Uterus (tissue), 4 donors: ENCODE measurements around the gene ZP1. TPM values are rescaled to one million over a fixed set of nuclear protein-coding genes. Genes with fewer than 3 reads are reported as not detected.
A peak's percentile ranks its signal among the peaks of the same experiment; 100 is the strongest.

Experiments used
- DNase-seq, 2 donors: peaks; one replicate each; pipeline ENCODE4 v3.0.0-alpha.2; 2019 to 2020
- H3K27ac ChIP-seq, 2 donors: fragments of 200-600 bp; sonication (generic); 1 replicate in 1 of 2; 2 replicates in 1 of 2; pipeline ENCODE4 v1.5.1; 2016 to 2018
- H3K27me3 ChIP-seq, 2 donors: fragments of 200-600 bp; sonication (generic); one replicate each; pipeline ENCODE4 v1.5.1; 2018 to 2019; ENCODE audit warnings: control low read depth in 1 of 2
- H3K36me3 ChIP-seq, 2 donors: fragments of 200-600 bp; sonication (generic); one replicate each; pipeline ENCODE4 v1.5.1; 2019; ENCODE audit warnings: control low read depth in 1 of 2
- H3K4me1 ChIP-seq, 2 donors: fragments of 200-600 bp; sonication (generic); one replicate each; pipeline ENCODE4 v1.5.1; 2018 to 2019; ENCODE audit warnings: control low read depth in 1 of 2
- H3K4me3 ChIP-seq, 2 donors: fragments of 200-600 bp; sonication (generic); 1 replicate in 1 of 2; 2 replicates in 1 of 2; pipeline ENCODE4 v1.5.1; 2018 to 2019; ENCODE audit warnings: mild to moderate bottlenecking in 1 of 2
- H3K9me3 ChIP-seq, 2 donors: fragments of 200-600 bp; sonication (generic); one replicate each; pipeline ENCODE4 v1.5.1; 2019; ENCODE audit warnings: control low read depth in 1 of 2
- POLR2A ChIP-seq, 2 donors: fragments of 450-650 bp; IDR thresholded peaks; one replicate each; pipeline ENCODE4 v1.6.1; 2016; ENCODE audit warnings: antibody characterized with exemption in 2 of 2, mild to moderate bottlenecking in 1 of 2, moderate library complexity in 1 of 2
- intact Hi-C: fragments of 100-400 bp; cut with DNase I; formaldehyde crosslinking; loops from one replicate; pipeline ENCODE4 v1.15.1; 2023; ENCODE audit warnings: low total_unique reads
- total RNA-seq, 4 donors: library from RNA; depleted of rRNA in 3 of 4; stranded (reverse); fragments of >200 nt in 3 of 4; gene quantifications; one replicate each; pipeline versions ENCODE4 v1.1.0 to v1.2.4, GENCODE V29; 2014 to 2023
- TF ChIP-seq, protein P1 (sequence below), 4 experiments: fragments of 200-600 bp in 2 of 4; fragments of 450-650 bp in 2 of 4; sonication (generic) in 2 of 4; IDR thresholded peaks; one replicate each; pipeline ENCODE4 v1.5.1; 2016 to 2019; ENCODE audit warnings: antibody characterized with exemption in 4 of 4, mild to moderate bottlenecking in 2 of 4, moderate library complexity in 1 of 4
- donor health status: DM: yes; HTN: yes; CAD: no.

The ZP1 gene
- total RNA-seq, 4 donors from 2014 or later: not detected

DNA sequence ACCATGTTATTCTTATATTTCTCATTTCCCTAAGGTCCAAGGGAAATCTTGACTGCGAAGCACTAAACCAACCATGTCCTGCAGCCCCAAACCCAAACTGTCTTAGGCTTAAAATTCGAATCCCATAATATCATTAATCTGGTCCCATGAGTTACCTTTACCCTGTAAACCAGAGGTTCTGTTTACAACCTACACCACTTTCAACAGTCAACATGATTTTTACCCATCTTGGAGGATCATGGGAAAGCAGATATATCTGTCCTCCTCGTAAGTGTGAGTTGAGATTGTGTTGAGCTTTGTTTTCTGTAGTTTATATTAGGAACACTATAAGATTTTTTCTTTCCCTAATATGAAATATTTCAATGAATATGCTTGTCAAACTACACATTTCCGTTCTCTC, 32.6 kb downstream of the ZP1 start:
- TF ChIP-seq POLR2A (IDR thresholded peaks at IDR 0.05): no peak
- H3K4me1 ChIP-seq: peaks cover 5% of the 10 kb centered on the region in 2 donors
- H3K9me3 ChIP-seq: no peaks in the 10 kb centered on the region
- no peaks in the 10 kb centered on the region for H3K36me3 ChIP-seq
- intact Hi-C loops: no loop called here
- DNase-seq: no peak
- no peak overlapping the region for H3K27ac ChIP-seq
- no peak overlapping the region for H3K4me3 ChIP-seq
- no peaks in the 10 kb centered on the region for H3K27me3 ChIP-seq

DNA sequence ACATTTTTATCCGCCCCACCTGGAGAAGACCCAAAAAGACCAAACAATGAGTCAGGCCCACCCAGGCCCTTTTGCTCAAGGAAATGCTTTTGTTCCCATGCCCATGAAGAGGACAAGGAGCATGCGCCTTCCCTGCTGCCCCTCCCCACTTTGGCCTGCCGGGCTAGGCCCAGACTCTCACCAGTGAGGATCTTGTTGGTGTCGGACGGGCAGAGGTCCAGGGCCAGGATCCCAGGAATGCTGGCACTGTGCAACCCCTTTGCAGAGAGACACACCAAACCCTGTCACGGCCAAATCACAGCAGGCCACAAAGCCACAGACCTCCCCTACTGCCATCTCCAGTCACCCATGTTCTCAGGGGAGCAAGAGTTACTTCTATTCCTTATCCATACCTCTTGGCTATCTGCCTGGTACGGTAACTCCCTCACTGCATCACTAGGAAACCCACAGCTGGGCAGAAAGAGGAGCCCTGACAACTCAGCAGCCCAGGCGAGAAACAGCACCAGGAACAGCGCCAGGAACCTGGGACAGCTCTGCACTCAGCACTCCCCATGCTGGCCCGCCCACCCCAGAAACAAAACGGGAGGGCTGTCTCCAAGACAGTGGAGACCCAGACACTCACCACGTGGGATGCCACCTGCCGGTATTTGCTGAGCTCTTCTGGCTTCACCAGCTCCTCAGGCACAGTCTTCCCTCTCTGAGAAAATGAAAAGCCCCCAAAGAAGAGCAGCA, 33.5 kb downstream of the ZP1 start:
- intact Hi-C loops: no loop called here
- Histone ChIP-seq H3K36me3 (no peaks in the 10 kb centered on the region), H3K4me3 (no peak overlapping the region), H3K9me3 (no peaks in the 10 kb centered on the region), H3K4me1 (peaks cover 12 to 13% of the 10 kb centered on the region in 2 donors), H3K27ac (no peak overlapping the region), H3K27me3 (no peaks in the 10 kb centered on the region)
- TF ChIP-seq POLR2A (IDR thresholded peaks at IDR 0.05): no peak
- TF ChIP-seq, protein P1, sequence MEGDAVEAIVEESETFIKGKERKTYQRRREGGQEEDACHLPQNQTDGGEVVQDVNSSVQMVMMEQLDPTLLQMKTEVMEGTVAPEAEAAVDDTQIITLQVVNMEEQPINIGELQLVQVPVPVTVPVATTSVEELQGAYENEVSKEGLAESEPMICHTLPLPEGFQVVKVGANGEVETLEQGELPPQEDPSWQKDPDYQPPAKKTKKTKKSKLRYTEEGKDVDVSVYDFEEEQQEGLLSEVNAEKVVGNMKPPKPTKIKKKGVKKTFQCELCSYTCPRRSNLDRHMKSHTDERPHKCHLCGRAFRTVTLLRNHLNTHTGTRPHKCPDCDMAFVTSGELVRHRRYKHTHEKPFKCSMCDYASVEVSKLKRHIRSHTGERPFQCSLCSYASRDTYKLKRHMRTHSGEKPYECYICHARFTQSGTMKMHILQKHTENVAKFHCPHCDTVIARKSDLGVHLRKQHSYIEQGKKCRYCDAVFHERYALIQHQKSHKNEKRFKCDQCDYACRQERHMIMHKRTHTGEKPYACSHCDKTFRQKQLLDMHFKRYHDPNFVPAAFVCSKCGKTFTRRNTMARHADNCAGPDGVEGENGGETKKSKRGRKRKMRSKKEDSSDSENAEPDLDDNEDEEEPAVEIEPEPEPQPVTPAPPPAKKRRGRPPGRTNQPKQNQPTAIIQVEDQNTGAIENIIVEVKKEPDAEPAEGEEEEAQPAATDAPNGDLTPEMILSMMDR (IDR thresholded peaks at IDR 0.05): no peak
- DNase-seq: peak in 1 of 2 donors; percentile 17

GRCh38 chr11:60902625-60903024, 35.3 kb downstream of the ZP1 start:
- no peaks in the 10 kb centered on the region for H3K36me3 ChIP-seq
- no peaks in the 10 kb centered on the region for H3K27me3 ChIP-seq
- H3K4me1 ChIP-seq: peaks cover 12 to 13% of the 10 kb centered on the region in 2 donors
- peak in 1 of 2 donors; percentile 11 for DNase-seq
- H3K9me3 ChIP-seq: no peaks in the 10 kb centered on the region
- H3K4me3 ChIP-seq: no peak overlapping the region
- TF ChIP-seq POLR2A (IDR thresholded peaks at IDR 0.05): no peak
- TF ChIP-seq, protein P1 (IDR thresholded peaks at IDR 0.05): no peak
- H3K27ac ChIP-seq: no peak overlapping the region
- intact Hi-C loops: no loop called here

GRCh38 chr11:60905047-60905446, 37.7 kb downstream of the ZP1 start:
- intact Hi-C loops: no loop called here
- H3K4me1 ChIP-seq: peaks cover 12 to 13% of the 10 kb centered on the region in 2 donors
- no peaks in the 10 kb centered on the region for H3K9me3 ChIP-seq
- H3K27me3 ChIP-seq: no peaks in the 10 kb centered on the region
- peak overlapping the region in 1 of 2 donors; percentile 84 for H3K27ac ChIP-seq
- DNase-seq: no peak
- TF ChIP-seq, protein P1 (IDR thresholded peaks at IDR 0.05): no peak
- no peak for TF ChIP-seq POLR2A (IDR thresholded peaks at IDR 0.05)
- H3K4me3 ChIP-seq: peak overlapping the region; percentile 75 to 99
- H3K36me3 ChIP-seq: no peaks in the 10 kb centered on the region

GRCh38 chr11:60905551-60906113, 38.3 kb downstream of the ZP1 start:
- H3K4me1 ChIP-seq: peaks cover 12 to 13% of the 10 kb centered on the region in 2 donors
- no peaks in the 10 kb centered on the region for H3K27me3 ChIP-seq
- H3K9me3 ChIP-seq: no peaks in the 10 kb centered on the region
- H3K36me3 ChIP-seq: no peaks in the 10 kb centered on the region
- intact Hi-C loops: no loop called here
- DNase-seq: no peak
- peak overlapping the region; percentile 84 to 94 for H3K27ac ChIP-seq
- H3K4me3 ChIP-seq: peak overlapping the region; percentile 75 to 99
- no peak for TF ChIP-seq POLR2A (IDR thresholded peaks at IDR 0.05)
- TF ChIP-seq, protein P1 (IDR thresholded peaks at IDR 0.05): no peak
